HL-60/S4 treated with phorbol 12-myristate 13-acetate at 8.2 ng/mL for 4 days and 3 days (cell line): ENCODE data around the gene CIP2A.
"Not testable (repeated sequence)": the region's sequence is repeated elsewhere in the genome, so short reads cannot be mapped to it uniquely, and the experiment has no call there.

Source experiments
- in situ Hi-C: fragments of 300-500 bp; cut with MboI; formaldehyde crosslinking; loops from 2 replicates; pipeline ENCODE4 v1.15.0; 2022; ENCODE audit warnings: low sequenced_read_pairs

Gene CIP2A

GRCh38 chr3:108589081-108589997 is at the start of gene CIP2A, which contains the start of gene DZIP3:
Gene CIP2A, minus strand, starts transcription at chr3:108589438. Its CDS starts 63 bp downstream, at chr3:108589375.
Gene DZIP3, plus strand, starts transcription at chr3:108589722. Its CDS starts 15,685 bp downstream, at chr3:108605407.
- in situ Hi-C loops = no loop called here

- in situ Hi-C loops = no loop called here
Measured at GRCh38 chr3:108629974-108630373, 40.7 kb upstream of the CIP2A start.

- in situ Hi-C loops = no loop called here
Measured at GRCh38 chr3:108623504-108623903, 34.3 kb upstream of the CIP2A start.

- in situ Hi-C loops = no loop called here
Measured at GRCh38 chr3:108620250-108620649, 31.0 kb upstream of the CIP2A start.

- in situ Hi-C loops = not testable (repeated sequence)
Measured at GRCh38 chr3:108616090-108616489, 26.9 kb upstream of the CIP2A start.

- in situ Hi-C loops = no loop called here
Measured at GRCh38 chr3:108610651-108611050, 21.4 kb upstream of the CIP2A start.

- in situ Hi-C loops = no loop called here
Measured at GRCh38 chr3:108608750-108609149, 19.5 kb upstream of the CIP2A start.

- in situ Hi-C loops = no loop called here
Measured at GRCh38 chr3:108605491-108605890, 16.3 kb upstream of the CIP2A start.

GRCh38 chr3:108605028-108605427 is 15.8 kb upstream of the CIP2A start:
- in situ Hi-C loops = no loop called here

GRCh38 chr3:108603691-108604090 is 14.5 kb upstream of the CIP2A start:
- in situ Hi-C loops = no loop called here

- in situ Hi-C loops = no loop called here
Measured at GRCh38 chr3:108602935-108603294, 13.7 kb upstream of the CIP2A start.

GRCh38 chr3:108602249-108602934 is 13.2 kb upstream of the CIP2A start:
- in situ Hi-C loops = no loop called here

- in situ Hi-C loops = no loop called here
Measured at GRCh38 chr3:108599677-108600409, 10.6 kb upstream of the CIP2A start.

GRCh38 chr3:108598375-108598774 is 9.1 kb upstream of the CIP2A start:
- in situ Hi-C loops = no loop called here

- in situ Hi-C loops = no loop called here
Measured at GRCh38 chr3:108595321-108595720, 6.1 kb upstream of the CIP2A start.

- in situ Hi-C loops = no loop called here
Measured at GRCh38 chr3:108590460-108590859, 1.2 kb upstream of the CIP2A start.

GRCh38 chr3:108589998-108590323 is 723 bp upstream of the CIP2A start:
- in situ Hi-C loops = no loop called here

- in situ Hi-C loops = no loop called here
Measured at GRCh38 chr3:108588601-108589000, 637 bp downstream of the CIP2A start.

GRCh38 chr3:108578064-108578463 is 11.2 kb downstream of the CIP2A start:
- in situ Hi-C loops = no loop called here

GRCh38 chr3:108569336-108569735 is 19.9 kb downstream of the CIP2A start:
- in situ Hi-C loops = no loop called here

- in situ Hi-C loops = no loop called here
Measured at GRCh38 chr3:108566599-108566998, 22.6 kb downstream of the CIP2A start.
